HG02884 (cell line): ENCODE results near the gene CSMD2.
"Not testable (repeated sequence)": the region's sequence is repeated elsewhere in the genome, so short reads cannot be mapped to it uniquely, and the experiment has no call there.

Experiments used
- ATAC-seq: cut with Tn5 transposase; IDR thresholded peaks from one replicate; pipeline ENCODE4 v1.9.1; 2021; ENCODE audit warnings: mild to moderate bottlenecking, moderate library complexity; ENCODE audit not compliant: unreplicated experiment

The CSMD2 gene

GRCh38 chr1:34115233-34115632, 49.8 kb downstream of the CSMD2 start:
- no peak for ATAC-seq

GRCh38 chr1:34113887-34114286, 51.1 kb downstream of the CSMD2 start:
- ATAC-seq, result no peak

- ATAC-seq, result no peak
Observed at GRCh38 chr1:34113362-34113761, 51.7 kb downstream of the CSMD2 start.

GRCh38 chr1:34108711-34109110, 56.3 kb downstream of the CSMD2 start:
- ATAC-seq, result no peak

GRCh38 chr1:34108269-34108668, 56.8 kb downstream of the CSMD2 start:
- ATAC-seq, result no peak

GRCh38 chr1:34101151-34101550, 63.9 kb downstream of the CSMD2 start:
- no peak for ATAC-seq

GRCh38 chr1:34100332-34100731, 64.7 kb downstream of the CSMD2 start:
- ATAC-seq, result no peak

- ATAC-seq, result not testable (repeated sequence)
Observed at GRCh38 chr1:34092399-34092798, 72.6 kb downstream of the CSMD2 start.

GRCh38 chr1:34089731-34090130, 75.3 kb downstream of the CSMD2 start:
- no peak for ATAC-seq

GRCh38 chr1:34087986-34088385, 77.0 kb downstream of the CSMD2 start:
- ATAC-seq, result no peak

- ATAC-seq, result no peak
Observed at GRCh38 chr1:34086561-34086960, 78.5 kb downstream of the CSMD2 start.

- ATAC-seq, result no peak
Observed at GRCh38 chr1:34083974-34084373, 81.1 kb downstream of the CSMD2 start.

- ATAC-seq, result not testable (repeated sequence)
Observed at GRCh38 chr1:34082085-34082670, 82.9 kb downstream of the CSMD2 start.

- ATAC-seq, result no peak
Observed at GRCh38 chr1:34078383-34078782, 86.6 kb downstream of the CSMD2 start.

GRCh38 chr1:34075576-34075975, 89.5 kb downstream of the CSMD2 start:
- no peak for ATAC-seq

- ATAC-seq, result no peak
Observed at GRCh38 chr1:34073028-34073695, 91.9 kb downstream of the CSMD2 start.

- no peak for ATAC-seq
Observed at GRCh38 chr1:34070201-34070836, 94.7 kb downstream of the CSMD2 start.

- ATAC-seq, result no peak
Observed at GRCh38 chr1:34066981-34067603, 97.9 kb downstream of the CSMD2 start.

- no peak for ATAC-seq
Observed at GRCh38 chr1:34066166-34066565, 98.9 kb downstream of the CSMD2 start.

GRCh38 chr1:34065498-34065897, 99.5 kb downstream of the CSMD2 start:
- no peak for ATAC-seq

- no peak for ATAC-seq
Observed at GRCh38 chr1:34060901-34061415, 104.1 kb downstream of the CSMD2 start.
